HCT116 (cell line): ENCODE results near the gene DCAF17. TPM values are rescaled to one million over a fixed set of nuclear protein-coding genes. Genes with fewer than 3 reads are reported as not detected.

Experiments
- ATAC-seq: fragments of 200-7000 bp; cut with Tn5 transposase; 2 replicates; pipeline ENCODE4 v1.9.1; 2020; ENCODE audit warnings: mild to moderate bottlenecking, moderate library complexity
- BruUV-seq: library from RNA; stranded (reverse); fragments of 400-500 nt; replicated peaks from 2 replicates; lab custom pipeline; 2021; lab: Mats Ljungman, UMichigan
- CTCF ChIA-PET: fragments of 300-600 bp; sonication (Branson Sonifier 250); formaldehyde crosslinking; loops from one replicate; lab custom pipeline; 2021; ENCODE audit warnings: antibody characterized with exemption; lab: Charles Lee
- POLR2A ChIA-PET: fragments of 300-600, 350-600 bp; sonication (Branson Sonifier 250); formaldehyde crosslinking; loops from one replicate; lab custom pipeline; 2021; ENCODE audit warnings: antibody characterized with exemption; lab: Charles Lee
- RAD21 ChIA-PET, 2 experiments: fragments of 300-600 bp; sonication (Branson Sonifier 250); formaldehyde crosslinking; loops; one replicate each; lab custom pipeline; 2023; ENCODE audit warnings: low total read pairs in 2 of 2; ENCODE audit not compliant: uncharacterized antibody in 2 of 2, unreplicated experiment in 2 of 2, low non-redundant PET in 1 of 2; lab: Charles Lee
- DNase-seq: peaks from one replicate; pipeline ENCODE4 v3.0.0-alpha.2; 2010; ENCODE audit warnings: low read depth, low spot score
- H2AFZ ChIP-seq: fragments of 200-600 bp; shearing (Covaris generic), sonication (generic); 2 replicates; pipeline ENCODE4 v1.6.1; 2017; ENCODE audit warnings: low read depth, mixed run types, mixed read lengths, antibody characterized with exemption, low read length; ENCODE audit not compliant: poor library complexity, severe bottlenecking
- H3K27ac ChIP-seq: 2 replicates; pipeline ENCODE4 v1.5.1; 2012; ENCODE audit warnings: low read depth, low read length
- H3K27me3 ChIP-seq: fragments of 200-600 bp; sonication (generic); 2 replicates; pipeline ENCODE4 v1.6.1; 2016; ENCODE audit warnings: mixed run types, low read length, mixed read lengths; ENCODE audit not compliant: insufficient read depth
- H3K36me3 ChIP-seq, 2 experiments: fragments of 200-500 bp in 1 of 2; fragments of 200-600 bp in 1 of 2; sonication (Bioruptor generic) in 1 of 2; sonication (generic) in 1 of 2; 2 replicates each; pipeline versions ENCODE4 v1.5.1 to v1.6.1; 2014 to 2016; ENCODE audit warnings: low read length in 2 of 2, inconsistent platforms in 1 of 2, mixed read lengths in 1 of 2, mixed run types in 1 of 2; ENCODE audit not compliant: insufficient read depth in 2 of 2, control insufficient read depth in 1 of 2
- H3K4me1 ChIP-seq, 2 experiments: fragments of 200-600 bp in 1 of 2; sonication (generic) in 1 of 2; 2 replicates each; pipeline versions ENCODE4 v1.5.1 to v1.6.1; 2012 to 2017; ENCODE audit warnings: low read length in 2 of 2, inconsistent platforms in 1 of 2, mild to moderate bottlenecking in 1 of 2, mixed read lengths in 1 of 2, mixed run types in 1 of 2, moderate library complexity in 1 of 2; ENCODE audit not compliant: insufficient read depth in 2 of 2, control insufficient read depth in 1 of 2
- H3K4me2 ChIP-seq: fragments of 200-600 bp; sonication (generic); 2 replicates; pipeline ENCODE4 v1.6.1; 2017; ENCODE audit warnings: mixed run types, low read length, mixed read lengths
- H3K4me3 ChIP-seq, 2 experiments: fragments of 200-600 bp in 1 of 2; sonication (generic) in 1 of 2; replicated peaks in 1 of 2; 2 replicates each; pipeline ENCODE4 v1.5.1; 2011 to 2016; ENCODE audit warnings: low read length in 2 of 2, control low read depth in 1 of 2, low read depth in 1 of 2, mild to moderate bottlenecking in 1 of 2, mixed read lengths in 1 of 2, mixed run types in 1 of 2
- H3K79me2 ChIP-seq: fragments of 200-600 bp; sonication (generic); 2 replicates; pipeline ENCODE4 v1.6.1; 2017; ENCODE audit warnings: mild to moderate bottlenecking, mixed run types, low read length, moderate library complexity, mixed read lengths; ENCODE audit not compliant: insufficient read depth
- H3K9ac ChIP-seq: fragments of 200-600 bp; sonication (generic); 2 replicates; pipeline ENCODE4 v1.6.1; 2016; ENCODE audit warnings: low read length, mixed read lengths
- H3K9me2 ChIP-seq: fragments of 200-600 bp; sonication (generic), shearing (Covaris generic); 2 replicates; pipeline ENCODE4 v1.6.1; 2017; ENCODE audit warnings: mixed run types, mild to moderate bottlenecking, moderate library complexity; ENCODE audit not compliant: insufficient read depth
- H3K9me3 ChIP-seq, 2 experiments: fragments of 200-500 bp in 1 of 2; fragments of 200-600 bp in 1 of 2; sonication (Bioruptor generic) in 1 of 2; sonication (generic) in 1 of 2; 2 replicates each; pipeline ENCODE4 v1.6.1; 2014 to 2017; ENCODE audit warnings: low read length in 2 of 2, mixed read lengths in 2 of 2, inconsistent platforms in 1 of 2, low read depth in 1 of 2, mild to moderate bottlenecking in 1 of 2, mixed run types in 1 of 2, moderate library complexity in 1 of 2; ENCODE audit not compliant: control insufficient read depth in 1 of 2, insufficient read depth in 1 of 2
- H4K20me1 ChIP-seq: fragments of 200-600 bp; sonication (generic), shearing (Covaris generic); 2 replicates; pipeline ENCODE4 v1.6.1; 2017; ENCODE audit warnings: mixed run types, mild to moderate bottlenecking, moderate library complexity; ENCODE audit not compliant: insufficient read depth
- CEBPB ChIP-seq: IDR thresholded peaks from 2 replicates; pipeline ENCODE4 v1.6.1; 2012; ENCODE audit warnings: low read depth
- ELF1 ChIP-seq: IDR thresholded peaks from 2 replicates; pipeline ENCODE4 v1.6.1; 2012; ENCODE audit warnings: low read depth, borderline replicate concordance
- FOSL1 ChIP-seq: IDR thresholded peaks from 2 replicates; pipeline ENCODE4 v1.6.1; 2012; ENCODE audit warnings: low read depth
- JUND ChIP-seq: IDR thresholded peaks from 2 replicates; pipeline ENCODE4 v1.6.1; 2012
- POLR2A ChIP-seq: IDR thresholded peaks from 2 replicates; pipeline ENCODE4 v1.7.0; 2011; ENCODE audit warnings: borderline replicate concordance; ENCODE audit not compliant: insufficient read depth, insufficient read length; ENCODE audit errors: extremely low read depth
- POLR2AphosphoS5 ChIP-seq: IDR thresholded peaks from 2 replicates; pipeline ENCODE4 v1.6.1; 2011; ENCODE audit warnings: mild to moderate bottlenecking, low read depth, low read length, moderate library complexity
- RAD21 ChIP-seq: IDR thresholded peaks from 2 replicates; pipeline ENCODE4 v1.6.1; 2012; ENCODE audit warnings: low read depth, mild to moderate bottlenecking
- SIN3A ChIP-seq: IDR thresholded peaks from 2 replicates; pipeline ENCODE4 v1.6.1; 2012; ENCODE audit warnings: low read depth
- SP1 ChIP-seq: IDR thresholded peaks from 2 replicates; pipeline ENCODE4 v1.6.1; 2012; ENCODE audit warnings: low read depth
- TCF7L2 ChIP-seq: IDR thresholded peaks from 2 replicates; pipeline ENCODE4 v1.7.0; 2011; ENCODE audit warnings: borderline replicate concordance, inconsistent platforms; ENCODE audit not compliant: insufficient read depth, insufficient read length; ENCODE audit errors: extremely low read depth
- ZFX ChIP-seq: fragments of 450-650 bp; IDR thresholded peaks from 2 replicates; pipeline ENCODE4 v1.6.1; 2017
- ZNF274 ChIP-seq: fragments of 200-500 bp; sonication (Bioruptor generic); IDR thresholded peaks from 2 replicates; pipeline ENCODE4 v1.6.1; 2014; ENCODE audit warnings: mild to moderate bottlenecking, low read depth, low read length, inconsistent platforms
- intact Hi-C: fragments of 100-400 bp; cut with micrococcal nuclease; formaldehyde crosslinking; loops from 2 replicates; pipeline ENCODE4 v1.10.0; 2022
- total RNA-seq: library from RNA; stranded (reverse); gene quantifications from one replicate; pipeline ENCODE4 v1.2.1, GENCODE V29; 2021; ENCODE audit not compliant: unreplicated experiment
- TF ChIP-seq, protein P1 (sequence below), 3 experiments: fragments of 200-600 bp in 1 of 3; sonication (generic) in 1 of 3; IDR thresholded peaks in 2 of 3; conservative IDR thresholded peaks in 1 of 3; 2 replicates each; pipeline ENCODE4 v1.5.1; 2012 to 2017; ENCODE audit warnings: low read depth in 2 of 3, low read length in 2 of 3, antibody characterized with exemption in 1 of 3, borderline replicate concordance in 1 of 3, control low read depth in 1 of 3, mild to moderate bottlenecking in 1 of 3, mixed read lengths in 1 of 3, mixed run types in 1 of 3, moderate library complexity in 1 of 3; ENCODE audit not compliant: insufficient read depth in 1 of 3
- TF ChIP-seq, protein P2 (sequence below): IDR thresholded peaks from 2 replicates; pipeline ENCODE4 v1.6.1; 2012
- TF ChIP-seq, protein P3 (sequence below): IDR thresholded peaks from 2 replicates; pipeline ENCODE4 v1.6.1; 2012

DCAF17 gene
- total RNA-seq, 1 experiment from 2014 or later = 17.7 TPM

DNA sequence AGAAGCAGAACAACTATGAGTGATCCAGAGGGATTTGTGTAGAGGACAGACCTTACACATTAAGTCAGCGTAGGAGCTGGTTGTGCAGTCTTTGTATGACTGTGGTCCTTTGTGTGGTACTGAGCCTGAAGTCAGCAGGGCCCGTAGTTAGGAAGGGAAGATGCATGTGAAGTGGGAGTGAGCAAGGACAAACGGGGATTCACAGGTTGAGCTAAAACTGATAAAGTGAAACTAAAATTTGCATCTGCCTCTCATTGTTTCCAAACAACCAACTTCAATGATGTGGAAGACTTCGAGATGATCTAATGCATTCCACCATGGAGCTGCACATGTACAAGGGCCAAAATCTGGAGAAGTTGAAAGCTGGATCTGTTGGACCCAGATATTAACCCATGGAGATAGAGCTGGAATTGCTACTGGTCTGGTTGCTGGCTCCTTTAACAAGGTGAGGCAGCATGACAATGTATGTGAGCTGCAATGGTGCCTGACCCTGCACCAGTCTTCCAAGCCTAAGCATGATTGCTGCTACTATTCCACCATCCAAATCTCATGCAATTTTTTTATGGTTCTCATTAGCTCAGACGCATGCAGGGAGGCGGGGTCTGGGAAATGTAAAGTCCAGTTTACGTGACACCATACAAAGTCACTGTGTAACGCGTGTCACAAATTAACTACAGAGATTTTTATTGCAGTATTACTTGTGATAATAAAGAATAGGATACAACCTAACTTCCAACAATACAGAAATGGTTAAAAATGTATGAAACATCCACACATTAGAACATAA is 76.1 kb downstream of the DCAF17 start:
- intact Hi-C loops = no loop called here
- Histone ChIP-seq H3K9ac (no peak overlapping the region), H3K4me2 (no peak overlapping the region), H3K79me2 (no peaks in the 10 kb centered on the region), H2AFZ (no peak overlapping the region), H4K20me1 (no peaks in the 10 kb centered on the region), H3K4me1 (no peaks in the 10 kb centered on the region), H3K36me3 (no peaks in the 10 kb centered on the region), H3K27me3 (no peaks in the 10 kb centered on the region), H3K9me3 (no peaks in the 10 kb centered on the region), H3K4me3 (no peak overlapping the region), H3K27ac (no peak overlapping the region), H3K9me2 (no peaks in the 10 kb centered on the region)
- no peak for TF ChIP-seq ELF1
- ChIA-PET POLR2A (no interaction called here), RAD21 (no interaction called here), CTCF (no interaction called here)
- DNase-seq (no peak), ATAC-seq (no peak)
- no TSS peak for BruUV-seq

DNA sequence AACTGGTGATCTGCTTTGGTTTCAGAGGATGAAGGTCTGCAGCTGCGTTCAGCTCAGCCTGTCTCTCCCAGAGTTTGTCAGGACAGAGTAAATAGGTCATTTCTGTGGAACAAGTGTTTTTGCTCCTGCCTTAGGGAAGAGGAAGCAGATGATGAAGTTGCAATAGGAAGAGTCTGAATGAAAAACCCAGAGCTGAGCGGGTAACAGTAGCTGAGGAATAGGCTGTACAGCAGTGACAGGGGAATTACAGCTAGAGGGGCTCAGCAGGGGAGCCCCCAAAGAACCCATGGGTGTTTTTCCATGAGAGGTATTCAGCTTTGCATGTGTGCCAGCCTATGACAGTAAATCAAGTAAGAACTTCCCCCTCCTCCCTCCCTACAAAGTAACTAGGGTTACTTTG is 78.0 kb downstream of the DCAF17 start:
- RAD21 ChIA-PET = no interaction called here
- Histone ChIP-seq H3K4me1 (peaks cover 0 to 13% of the 10 kb centered on the region in 2 experiments; a peak in 1 of 4 replicates), H3K9me3 (no peaks in the 10 kb centered on the region), H3K27ac (no peak overlapping the region), H3K27me3 (no peaks in the 10 kb centered on the region), H3K9me2 (no peaks in the 10 kb centered on the region), H3K36me3 (no peaks in the 10 kb centered on the region), H3K79me2 (no peaks in the 10 kb centered on the region), H3K4me2 (no peak overlapping the region), H2AFZ (no peak overlapping the region), H4K20me1 (no peaks in the 10 kb centered on the region), H3K9ac (no peak overlapping the region)
- no peak for ATAC-seq
- CTCF ChIA-PET = no interaction called here
- no TSS peak for BruUV-seq
- DNase-seq = no peak
- intact Hi-C loops = no loop called here
- POLR2A ChIA-PET = no interaction called here
- TF ChIP-seq SP1 (no peak), CEBPB (no peak), SIN3A (no peak), TCF7L2 (no peak), ZNF274 (no peak), JUND (no peak), ZFX (no peak), FOSL1 (no peak), POLR2A (no peak), POLR2AphosphoS5 (no peak), RAD21 (no peak)
- TF ChIP-seq, protein P1, sequence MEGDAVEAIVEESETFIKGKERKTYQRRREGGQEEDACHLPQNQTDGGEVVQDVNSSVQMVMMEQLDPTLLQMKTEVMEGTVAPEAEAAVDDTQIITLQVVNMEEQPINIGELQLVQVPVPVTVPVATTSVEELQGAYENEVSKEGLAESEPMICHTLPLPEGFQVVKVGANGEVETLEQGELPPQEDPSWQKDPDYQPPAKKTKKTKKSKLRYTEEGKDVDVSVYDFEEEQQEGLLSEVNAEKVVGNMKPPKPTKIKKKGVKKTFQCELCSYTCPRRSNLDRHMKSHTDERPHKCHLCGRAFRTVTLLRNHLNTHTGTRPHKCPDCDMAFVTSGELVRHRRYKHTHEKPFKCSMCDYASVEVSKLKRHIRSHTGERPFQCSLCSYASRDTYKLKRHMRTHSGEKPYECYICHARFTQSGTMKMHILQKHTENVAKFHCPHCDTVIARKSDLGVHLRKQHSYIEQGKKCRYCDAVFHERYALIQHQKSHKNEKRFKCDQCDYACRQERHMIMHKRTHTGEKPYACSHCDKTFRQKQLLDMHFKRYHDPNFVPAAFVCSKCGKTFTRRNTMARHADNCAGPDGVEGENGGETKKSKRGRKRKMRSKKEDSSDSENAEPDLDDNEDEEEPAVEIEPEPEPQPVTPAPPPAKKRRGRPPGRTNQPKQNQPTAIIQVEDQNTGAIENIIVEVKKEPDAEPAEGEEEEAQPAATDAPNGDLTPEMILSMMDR (IDR thresholded peaks at IDR 0.05 in 2 of 3, conservative IDR thresholded peaks at IDR 0.05 in 1 of 3; ENCODE audit: borderline replicate concordance in 1 of 3, insufficient read depth in 1 of 3, low read depth in 2 of 3, low read length in 2 of 3) = no peak
- TF ChIP-seq, protein P2, sequence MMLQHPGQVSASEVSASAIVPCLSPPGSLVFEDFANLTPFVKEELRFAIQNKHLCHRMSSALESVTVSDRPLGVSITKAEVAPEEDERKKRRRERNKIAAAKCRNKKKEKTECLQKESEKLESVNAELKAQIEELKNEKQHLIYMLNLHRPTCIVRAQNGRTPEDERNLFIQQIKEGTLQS = no peak
- TF ChIP-seq, protein P3, sequence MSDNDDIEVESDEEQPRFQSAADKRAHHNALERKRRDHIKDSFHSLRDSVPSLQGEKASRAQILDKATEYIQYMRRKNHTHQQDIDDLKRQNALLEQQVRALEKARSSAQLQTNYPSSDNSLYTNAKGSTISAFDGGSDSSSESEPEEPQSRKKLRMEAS = no peak
- TF ChIP-seq, all 23 proteins: peak for 0
- H3K4me3 ChIP-seq = no peak overlapping the region
